Measurements from ENCODE around the gene NDST3. TPM values are rescaled to one million over a fixed set of nuclear protein-coding genes. Genes with fewer than 3 reads are reported as not detected.

NDST3 gene
- total RNA-seq, 4 donors from 2014 or later = 0.98 to 11.6 (median 4.9) TPM

GRCh38 chr4:118076958-118077766 is 42.9 kb downstream of the NDST3 start:
- Histone ChIP-seq H3K9me3 (peaks cover 0 to 13% (median 0%) of the 10 kb centered on the region in 4 donors), H3K27ac (no peak overlapping the region), H3K27me3 (no peaks in the 10 kb centered on the region), H3K36me3 (no peaks in the 10 kb centered on the region), H3K4me1 (no peaks in the 10 kb centered on the region), H3K4me3 (no peak overlapping the region)
- 61 to 66% methylated on average over 8 of the region's 8 CpGs for WGBS, 2 donors
- no peak for DNase-seq (ENCODE audit: low spot score in 2 of 2)
- TF ChIP-seq EP300 (IDR thresholded peaks at IDR 0.05) (no peak), CTCF (IDR thresholded peaks at IDR 0.05) (no peak), POLR2A (IDR thresholded peaks at IDR 0.05) (no peak)

- no peaks in the 10 kb centered on the region for H3K27me3 ChIP-seq
- no peak overlapping the region for H3K27ac ChIP-seq
- 94% methylated on average over 3 of the region's 3 CpGs for WGBS, 2 donors
- no peak for TF ChIP-seq CTCF (IDR thresholded peaks at IDR 0.05)
- TF ChIP-seq POLR2A (IDR thresholded peaks at IDR 0.05) = no peak
- TF ChIP-seq EP300 (IDR thresholded peaks at IDR 0.05) = no peak
- H3K9me3 ChIP-seq = peaks cover 0 to 13% (median 0%) of the 10 kb centered on the region in 4 donors
- DNase-seq (ENCODE audit: low spot score in 2 of 2) = no peak
- no peaks in the 10 kb centered on the region for H3K36me3 ChIP-seq
- H3K4me1 ChIP-seq = no peaks in the 10 kb centered on the region
- H3K4me3 ChIP-seq = no peak overlapping the region
Observed at GRCh38 chr4:118077767-118078105, 43.5 kb downstream of the NDST3 start.

- no peak for DNase-seq (ENCODE audit: low spot score in 2 of 2)
- H3K4me1 ChIP-seq = no peaks in the 10 kb centered on the region
- H3K27me3 ChIP-seq = no peaks in the 10 kb centered on the region
- no peak overlapping the region for H3K27ac ChIP-seq
- peaks cover 0 to 6% (median 0%) of the 10 kb centered on the region in 4 donors for H3K9me3 ChIP-seq
- TF ChIP-seq CTCF (IDR thresholded peaks at IDR 0.05) (no peak), EP300 (IDR thresholded peaks at IDR 0.05) (no peak), POLR2A (IDR thresholded peaks at IDR 0.05) (no peak)
- no peak overlapping the region for H3K4me3 ChIP-seq
- no peaks in the 10 kb centered on the region for H3K36me3 ChIP-seq
Observed at GRCh38 chr4:118081434-118081833, 47.1 kb downstream of the NDST3 start.

- H3K36me3 ChIP-seq = no peaks in the 10 kb centered on the region
- no peaks in the 10 kb centered on the region for H3K4me1 ChIP-seq
- no peaks in the 10 kb centered on the region for H3K9me3 ChIP-seq
- no peak overlapping the region for H3K27ac ChIP-seq
- 40 to 44% methylated on average over 1 of the region's 1 CpG for WGBS, 2 donors
- no peaks in the 10 kb centered on the region for H3K27me3 ChIP-seq
- DNase-seq (ENCODE audit: low spot score in 2 of 2) = no peak
- H3K4me3 ChIP-seq = no peak overlapping the region
- TF ChIP-seq POLR2A (IDR thresholded peaks at IDR 0.05) (no peak), CTCF (IDR thresholded peaks at IDR 0.05) (no peak), EP300 (IDR thresholded peaks at IDR 0.05) (no peak)
Observed at GRCh38 chr4:118082182-118082581, 47.9 kb downstream of the NDST3 start.

- Histone ChIP-seq H3K27ac (no peak overlapping the region), H3K4me3 (no peak overlapping the region), H3K4me1 (no peaks in the 10 kb centered on the region), H3K9me3 (no peaks in the 10 kb centered on the region), H3K27me3 (no peaks in the 10 kb centered on the region), H3K36me3 (no peaks in the 10 kb centered on the region)
- TF ChIP-seq EP300 (IDR thresholded peaks at IDR 0.05) (no peak), CTCF (IDR thresholded peaks at IDR 0.05) (no peak), POLR2A (IDR thresholded peaks at IDR 0.05) (no peak)
- DNase-seq (ENCODE audit: low spot score in 2 of 2) = no peak
- 78 to 85% methylated on average over 4 of the region's 4 CpGs for WGBS, 2 donors
Observed at GRCh38 chr4:118085700-118086099, 51.4 kb downstream of the NDST3 start.

Data from tibial nerve (tissue), 4 donors.